A549 treated with DMSO at 1 μM for 4 hours (cell line): ENCODE data around the gene C14orf180. TPM values are rescaled to one million over a fixed set of nuclear protein-coding genes. Genes with fewer than 3 reads are reported as not detected.

Experiments
- total RNA-seq: library from RNA; stranded (reverse); fragments of 200-300 nt; extraction: Qiagen RNA extraction; gene quantifications from 5 replicates; pipeline ENCODE4 v1.2.3, GENCODE V29; 2022; ENCODE audit warnings: low read depth

Gene C14orf180
- not detected in 5 replicates for total RNA-seq

GRCh38 chr14:104579507-104579906 lies at the start of gene C14orf180:
Gene C14orf180 (plus strand): TSS chr14:104579764. CDS start chr14:104586431, 6,667 bp downstream.

GRCh38 chr14:104604458-104605449 lies 25.2 kb downstream of the C14orf180 start, which contains the start of gene TMEM179:
Gene TMEM179 (minus strand): TSS chr14:104604772. CDS start chr14:104604741, 31 bp downstream.

Other genes starting within 250 kb of the C14orf180 start
- gene TMEM179, start 25.0 kb downstream of the C14orf180 start, total RNA-seq: 0.10 to 0.52 TPM (median 0.29 TPM) in 5 replicates
- 83.3 to 149 TPM (median 135 TPM) in 5 replicates for gene INF2, start 109.9 kb downstream of the C14orf180 start, total RNA-seq
- gene ADSS1, start 144.5 kb downstream of the C14orf180 start, total RNA-seq: 5.4 to 8.0 TPM (median 6.4 TPM) in 5 replicates
- gene SIVA1, start 173.4 kb downstream of the C14orf180 start, total RNA-seq: 145 to 215 TPM (median 170 TPM) in 5 replicates
- gene AKT1, start 216.0 kb downstream of the C14orf180 start, total RNA-seq: 85.1 to 117 TPM (median 103 TPM) in 5 replicates
- gene ZBTB42, start 221.3 kb downstream of the C14orf180 start, total RNA-seq: 2.5 to 3.7 TPM (median 3.0 TPM) in 5 replicates